ENCODE data around the gene AMOTL1. TPM values are rescaled to one million over a fixed set of nuclear protein-coding genes. Genes with fewer than 3 reads are reported as not detected.

AMOTL1 gene
- total RNA-seq, 4 donors from 2014 or later: 47.2 to 91.6 (median 66.9) TPM

DNA sequence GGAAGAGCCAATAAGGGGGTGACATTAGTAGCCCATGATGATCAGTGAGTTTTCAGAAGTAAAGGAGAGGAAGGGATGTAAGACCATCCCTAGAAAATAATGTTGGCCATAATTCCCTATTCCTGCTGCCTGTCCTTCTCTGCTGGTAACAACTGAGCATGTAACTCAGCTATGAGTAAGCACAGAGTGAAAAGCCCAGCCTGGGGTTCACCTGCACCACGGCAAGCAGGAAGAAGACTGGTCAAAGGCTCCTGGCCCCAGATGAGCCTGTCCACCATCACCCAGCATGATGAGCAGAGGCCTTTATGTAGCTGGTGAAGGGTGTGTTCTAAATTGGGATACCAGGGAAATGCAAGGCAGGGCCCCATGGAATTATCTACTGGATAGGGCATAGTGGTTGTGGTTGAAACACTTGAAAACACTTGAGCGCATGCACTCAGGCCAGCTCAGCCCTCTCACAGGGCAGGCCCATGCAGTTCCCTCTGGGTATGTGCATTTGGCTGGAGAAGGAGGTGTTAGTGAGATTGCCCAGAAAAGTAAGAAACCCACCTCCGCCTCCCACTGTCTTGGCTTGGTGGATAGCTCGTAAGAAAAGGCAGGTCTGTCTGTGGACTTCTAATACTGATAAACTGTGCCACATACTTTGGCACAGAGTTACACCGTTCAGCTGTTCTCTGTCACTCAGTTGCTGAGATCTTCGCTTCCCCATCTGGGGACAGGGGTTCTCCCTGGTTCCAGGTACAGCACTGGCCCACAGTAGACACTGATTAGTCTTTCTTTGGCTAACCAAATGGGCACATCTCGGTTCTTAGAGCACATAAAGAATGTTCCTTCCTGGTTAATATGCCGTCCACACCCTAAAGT, 86.8 kb downstream of the AMOTL1 start:
- no peak for DNase-seq
- 73 to 95% methylated on average over 6 to 7 of the region's 8 CpGs for WGBS, 2 donors
- intact Hi-C loops (cut with DNase I): no loop called here
- Histone ChIP-seq H3K36me3 (peaks cover 4 to 91% (median 28%) of the 10 kb centered on the region in 3 donors), H3K27me3 (no peaks in the 10 kb centered on the region), H3K9me3 (no peaks in the 10 kb centered on the region), H3K27ac (no peak overlapping the region), H3K4me3 (no peak overlapping the region), H3K4me1 (peaks cover 0 to 53% (median 6%) of the 10 kb centered on the region in 3 donors)
- TF ChIP-seq POLR2A (IDR thresholded peaks at IDR 0.05): no peak
- TF ChIP-seq, protein P1, sequence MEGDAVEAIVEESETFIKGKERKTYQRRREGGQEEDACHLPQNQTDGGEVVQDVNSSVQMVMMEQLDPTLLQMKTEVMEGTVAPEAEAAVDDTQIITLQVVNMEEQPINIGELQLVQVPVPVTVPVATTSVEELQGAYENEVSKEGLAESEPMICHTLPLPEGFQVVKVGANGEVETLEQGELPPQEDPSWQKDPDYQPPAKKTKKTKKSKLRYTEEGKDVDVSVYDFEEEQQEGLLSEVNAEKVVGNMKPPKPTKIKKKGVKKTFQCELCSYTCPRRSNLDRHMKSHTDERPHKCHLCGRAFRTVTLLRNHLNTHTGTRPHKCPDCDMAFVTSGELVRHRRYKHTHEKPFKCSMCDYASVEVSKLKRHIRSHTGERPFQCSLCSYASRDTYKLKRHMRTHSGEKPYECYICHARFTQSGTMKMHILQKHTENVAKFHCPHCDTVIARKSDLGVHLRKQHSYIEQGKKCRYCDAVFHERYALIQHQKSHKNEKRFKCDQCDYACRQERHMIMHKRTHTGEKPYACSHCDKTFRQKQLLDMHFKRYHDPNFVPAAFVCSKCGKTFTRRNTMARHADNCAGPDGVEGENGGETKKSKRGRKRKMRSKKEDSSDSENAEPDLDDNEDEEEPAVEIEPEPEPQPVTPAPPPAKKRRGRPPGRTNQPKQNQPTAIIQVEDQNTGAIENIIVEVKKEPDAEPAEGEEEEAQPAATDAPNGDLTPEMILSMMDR (IDR thresholded peaks at IDR 0.05): no peak

DNA sequence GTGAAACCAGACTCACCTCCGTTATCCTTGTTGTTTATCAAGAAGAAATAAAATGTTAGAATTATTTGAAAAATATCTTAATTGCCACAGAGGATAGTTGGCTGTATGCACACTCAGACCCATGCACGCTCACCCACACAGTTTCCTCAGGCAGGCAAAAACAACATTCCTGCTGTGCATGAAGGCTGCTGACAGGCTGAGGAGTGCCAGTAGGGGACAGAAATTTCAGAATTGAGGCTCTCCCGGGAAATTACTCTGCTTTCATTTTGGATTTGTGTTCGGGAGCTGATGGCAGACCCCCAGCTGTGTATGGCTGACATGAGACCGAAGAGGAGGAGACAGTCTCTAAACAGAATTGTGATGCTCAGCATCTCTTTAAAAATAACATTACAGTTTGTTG, 87.5 kb downstream of the AMOTL1 start:
- peaks cover 0 to 47% (median 6%) of the 10 kb centered on the region in 3 donors for H3K4me1 ChIP-seq
- WGBS, 2 donors: 87% methylated on average over 5 of the region's 5 CpGs
- H3K4me3 ChIP-seq: no peak overlapping the region
- TF ChIP-seq, protein P1 (IDR thresholded peaks at IDR 0.05): no peak
- no peak for TF ChIP-seq POLR2A (IDR thresholded peaks at IDR 0.05)
- H3K36me3 ChIP-seq: peaks cover 4 to 91% (median 35%) of the 10 kb centered on the region in 3 donors
- H3K9me3 ChIP-seq: no peaks in the 10 kb centered on the region
- no peaks in the 10 kb centered on the region for H3K27me3 ChIP-seq
- no peak for DNase-seq
- H3K27ac ChIP-seq: no peak overlapping the region
- intact Hi-C loops (cut with DNase I): no loop called here

DNA sequence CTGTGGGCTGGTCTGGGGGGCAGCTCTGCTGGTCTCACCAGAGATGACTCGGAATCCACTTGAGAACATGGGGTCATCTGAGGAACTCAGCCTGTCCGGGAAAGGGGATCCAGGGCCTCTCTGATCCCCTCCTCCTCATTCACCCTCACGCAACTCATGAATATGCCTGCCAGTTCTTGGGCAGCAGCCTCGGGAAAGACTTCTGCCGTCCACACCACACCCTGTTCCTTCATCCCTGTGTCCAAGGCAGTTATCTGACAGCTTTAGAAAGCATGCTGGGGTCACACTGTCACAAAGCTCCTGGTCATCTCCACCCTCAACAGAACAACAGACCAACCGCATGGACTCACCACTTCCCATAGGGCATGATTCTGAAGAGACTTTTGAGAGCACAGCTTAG, 88.3 kb downstream of the AMOTL1 start:
- WGBS, 2 donors: 75 to 87% methylated on average over 5 to 6 of the region's 6 CpGs
- TF ChIP-seq, protein P1 (IDR thresholded peaks at IDR 0.05): no peak
- no peak for TF ChIP-seq POLR2A (IDR thresholded peaks at IDR 0.05)
- Histone ChIP-seq H3K9me3 (no peaks in the 10 kb centered on the region), H3K36me3 (peaks cover 4 to 91% (median 39%) of the 10 kb centered on the region in 3 donors), H3K4me1 (peaks cover 0 to 39% (median 6%) of the 10 kb centered on the region in 3 donors), H3K27ac (peak overlapping the region in 1 of 4 donors; percentile 7), H3K27me3 (no peaks in the 10 kb centered on the region), H3K4me3 (no peak overlapping the region)
- intact Hi-C loops (cut with DNase I): no loop called here
- no peak for DNase-seq

DNA sequence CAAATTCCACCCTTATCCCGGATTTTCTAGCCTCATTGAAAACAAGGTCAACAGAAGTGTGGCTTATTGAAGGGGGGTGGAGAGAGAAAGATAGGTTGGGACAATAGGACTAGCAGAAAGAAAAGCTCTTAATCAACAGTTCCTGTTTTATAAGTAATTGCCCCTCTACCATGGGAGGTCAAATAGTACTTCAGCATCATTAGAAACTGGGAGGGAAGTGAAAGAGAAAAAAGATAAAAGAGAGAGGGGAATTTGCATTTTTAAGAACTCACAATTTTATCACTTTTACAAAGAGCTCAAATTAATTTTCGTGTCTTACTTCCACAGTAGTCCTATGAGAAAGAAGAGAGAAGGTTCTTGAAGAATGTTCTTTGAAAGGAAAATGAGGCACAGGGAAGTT, 89.2 kb downstream of the AMOTL1 start:
- intact Hi-C loops (cut with DNase I): no loop called here
- 77 to 89% methylated on average over 2 of the region's 2 CpGs for WGBS, 2 donors
- no peaks in the 10 kb centered on the region for H3K27me3 ChIP-seq
- H3K27ac ChIP-seq: peak overlapping the region in 1 of 4 donors; percentile 10
- DNase-seq: no peak
- no peak for TF ChIP-seq POLR2A (IDR thresholded peaks at IDR 0.05)
- TF ChIP-seq, protein P1 (IDR thresholded peaks at IDR 0.05): no peak
- no peaks in the 10 kb centered on the region for H3K9me3 ChIP-seq
- peaks cover 4 to 93% (median 39%) of the 10 kb centered on the region in 3 donors for H3K36me3 ChIP-seq
- H3K4me3 ChIP-seq: no peak overlapping the region
- H3K4me1 ChIP-seq: peaks cover 0 to 30% (median 6%) of the 10 kb centered on the region in 3 donors

DNA sequence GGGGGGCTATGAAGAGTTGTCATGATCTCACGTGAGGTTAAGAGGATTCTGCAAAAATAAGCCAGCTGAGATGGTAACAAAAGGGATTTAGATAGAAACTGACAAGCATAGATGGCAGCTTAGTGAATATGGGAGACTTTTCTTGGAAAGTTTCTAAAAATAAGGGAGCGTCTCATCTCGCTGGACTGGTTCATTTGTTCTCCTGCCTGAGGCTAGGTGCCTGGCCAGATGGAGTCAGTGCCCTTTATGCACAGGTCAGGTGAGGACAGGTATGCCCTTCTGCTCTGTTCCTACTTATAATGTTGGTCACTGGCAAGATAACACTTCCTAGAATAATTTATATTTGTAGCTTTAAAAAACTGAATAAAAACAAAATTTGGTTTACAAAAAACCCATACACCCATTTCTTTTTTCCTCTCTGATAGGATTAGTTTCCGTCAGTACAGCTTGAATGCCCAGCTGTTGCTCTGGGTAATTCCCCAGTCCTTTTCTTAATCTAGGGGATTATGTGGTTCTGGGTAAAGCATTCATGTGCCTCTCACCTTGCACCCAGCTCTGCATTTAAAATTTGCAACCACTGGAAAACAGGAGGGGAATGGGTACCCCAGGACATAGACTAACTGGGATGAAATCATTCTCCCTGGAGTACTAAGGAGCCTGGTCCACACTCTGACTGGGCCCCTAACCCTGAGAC, 90.0 kb downstream of the AMOTL1 start:
- H3K27ac ChIP-seq: no peak overlapping the region
- no peak overlapping the region for H3K4me3 ChIP-seq
- H3K4me1 ChIP-seq: peaks cover 0 to 25% (median 6%) of the 10 kb centered on the region in 3 donors
- peaks cover 4 to 97% (median 39%) of the 10 kb centered on the region in 3 donors for H3K36me3 ChIP-seq
- no peak for DNase-seq
- H3K9me3 ChIP-seq: no peaks in the 10 kb centered on the region
- WGBS, 2 donors: 37 to 43% methylated on average over 4 of the region's 4 CpGs
- intact Hi-C loops (cut with DNase I): no loop called here
- H3K27me3 ChIP-seq: no peaks in the 10 kb centered on the region
- no peak for TF ChIP-seq POLR2A (IDR thresholded peaks at IDR 0.05)
- TF ChIP-seq, protein P1 (IDR thresholded peaks at IDR 0.05): no peak

All from esophagus squamous epithelium (tissue), 5 donors.